Stimulated activated CD4-positive, alpha-beta T cell treated with anti-CD3 and anti-CD28 coated beads, TNF-alpha, amount 100 ng/mL, for 1 hour (primary cell): ENCODE results near the gene TRANK1.

ENCODE experiments used
- DNase-seq, 3 donors: peaks; one replicate each; pipeline ENCODE4 v3.0.0-alpha.2; 2020; ENCODE audit warnings: low read depth in 3 of 3, low spot score in 1 of 3

TRANK1 gene

GRCh38 chr3:36804295-36805055, 140.4 kb downstream of the TRANK1 start:
- no peak for DNase-seq

DNA sequence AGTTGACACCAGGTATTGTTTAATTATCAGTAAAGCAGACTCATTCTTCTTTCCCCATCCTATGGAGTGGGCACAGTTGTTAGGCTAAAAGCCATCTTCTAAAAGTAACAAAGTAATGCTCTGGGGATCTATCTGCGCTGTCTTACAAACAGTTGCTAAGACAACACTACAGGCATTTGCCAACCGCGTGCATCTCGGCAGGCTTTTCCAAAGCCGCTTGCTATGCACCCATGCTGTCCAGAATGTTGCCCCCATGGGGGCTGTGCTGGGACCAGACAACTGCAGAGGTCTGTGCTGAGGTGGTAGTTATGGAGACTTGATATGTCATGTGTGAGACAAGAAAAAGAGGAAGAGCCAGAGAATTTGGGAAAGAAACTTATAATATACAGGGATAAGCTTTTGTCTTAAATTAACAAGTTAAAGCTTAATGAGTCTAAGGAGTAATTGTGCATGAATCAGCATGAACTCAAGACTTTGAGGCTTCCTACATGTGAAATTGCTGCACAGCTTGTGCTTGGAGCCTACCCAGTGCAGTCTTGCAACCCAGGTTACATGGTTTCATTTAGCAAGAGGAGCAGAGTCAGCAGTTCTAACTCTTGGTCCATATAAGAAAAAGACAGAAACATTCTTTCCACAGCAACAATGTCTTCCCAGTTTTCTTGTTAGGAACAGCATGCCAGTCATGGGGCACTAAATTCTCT, 141.6 kb downstream of the TRANK1 start:
- DNase-seq, result no peak

GRCh38 chr3:36800533-36801116, 144.2 kb downstream of the TRANK1 start:
- DNase-seq, result no peak

DNA sequence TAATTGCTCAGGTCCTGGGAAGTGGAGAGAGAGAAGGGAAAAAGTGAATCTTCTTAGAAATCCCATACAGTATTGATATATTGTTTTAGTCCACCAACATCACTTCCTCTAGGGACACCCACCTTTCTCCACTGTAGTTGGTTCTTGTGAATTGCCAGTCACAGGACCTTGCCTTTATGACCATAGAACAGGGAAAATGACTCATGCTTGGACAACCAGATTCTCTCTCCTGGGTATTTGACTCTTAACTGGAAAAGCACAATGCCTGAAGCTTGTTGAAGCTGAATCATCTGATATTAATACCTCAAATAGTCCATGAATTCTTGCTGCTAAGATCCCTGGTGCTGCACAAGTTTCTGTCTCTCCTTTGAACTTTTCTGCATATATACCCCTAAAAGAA, 148.0 kb downstream of the TRANK1 start:
- DNase-seq, result no peak

GRCh38 chr3:36796161-36796560, 148.7 kb downstream of the TRANK1 start:
- no peak for DNase-seq

DNA sequence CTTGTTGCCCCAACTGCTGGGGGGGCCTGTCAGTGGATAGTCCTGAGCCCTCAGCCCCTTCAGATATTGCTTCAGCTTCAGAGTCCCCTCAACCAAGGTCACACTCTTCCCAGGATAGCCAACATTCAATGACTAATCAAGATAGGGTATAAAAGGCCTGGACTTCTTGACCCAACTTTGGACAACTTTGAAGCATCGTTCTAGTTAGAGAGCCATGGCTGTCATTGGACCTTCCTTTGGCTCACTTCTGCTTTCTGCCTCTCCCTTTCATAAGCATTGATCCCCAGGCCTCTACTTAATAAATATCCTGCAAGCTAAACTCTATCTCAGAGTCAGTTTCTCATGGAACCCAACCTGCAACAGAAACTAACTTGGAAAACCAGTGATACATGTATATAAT, 149.2 kb downstream of the TRANK1 start:
- no peak for DNase-seq

DNA sequence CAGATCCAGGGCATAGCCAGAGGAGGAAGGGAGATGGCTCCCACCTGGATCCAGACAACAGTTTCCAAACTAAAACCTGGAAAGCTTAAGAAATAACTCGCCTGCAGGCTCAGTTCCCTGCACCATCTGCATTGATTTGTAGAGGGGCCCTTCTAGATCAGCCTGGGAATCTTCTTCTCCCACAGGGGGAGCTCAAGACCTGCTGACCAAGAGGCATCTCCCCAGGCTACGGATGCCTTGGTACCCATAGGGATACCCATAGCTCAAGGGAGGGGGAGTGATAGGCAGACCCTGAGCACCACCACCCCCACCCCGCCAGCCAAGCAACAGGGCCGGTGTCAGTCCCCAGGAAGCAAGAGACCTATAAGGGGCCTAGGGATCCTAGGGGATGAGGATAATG, 152.5 kb downstream of the TRANK1 start:
- no peak for DNase-seq

DNA sequence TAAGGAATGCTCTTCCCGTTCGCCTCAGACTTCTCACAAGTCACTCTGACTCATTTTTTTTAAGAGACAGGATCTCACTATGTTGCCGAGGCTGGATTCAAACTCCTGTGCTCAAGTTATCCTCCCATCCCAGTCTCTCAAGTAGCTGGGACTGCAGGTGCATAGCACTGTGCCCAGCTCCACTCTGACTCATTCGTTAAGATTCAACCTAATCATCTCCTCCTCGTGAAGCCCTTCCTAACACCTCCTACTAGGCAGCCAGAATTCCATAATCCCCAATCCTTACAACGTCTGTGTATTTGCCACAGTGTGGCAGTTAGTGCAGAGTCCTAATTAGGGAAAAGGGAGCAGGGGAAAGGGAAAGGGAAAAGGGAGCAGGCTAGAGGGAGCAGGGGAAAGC, 154.1 kb downstream of the TRANK1 start:
- DNase-seq, result no peak

DNA sequence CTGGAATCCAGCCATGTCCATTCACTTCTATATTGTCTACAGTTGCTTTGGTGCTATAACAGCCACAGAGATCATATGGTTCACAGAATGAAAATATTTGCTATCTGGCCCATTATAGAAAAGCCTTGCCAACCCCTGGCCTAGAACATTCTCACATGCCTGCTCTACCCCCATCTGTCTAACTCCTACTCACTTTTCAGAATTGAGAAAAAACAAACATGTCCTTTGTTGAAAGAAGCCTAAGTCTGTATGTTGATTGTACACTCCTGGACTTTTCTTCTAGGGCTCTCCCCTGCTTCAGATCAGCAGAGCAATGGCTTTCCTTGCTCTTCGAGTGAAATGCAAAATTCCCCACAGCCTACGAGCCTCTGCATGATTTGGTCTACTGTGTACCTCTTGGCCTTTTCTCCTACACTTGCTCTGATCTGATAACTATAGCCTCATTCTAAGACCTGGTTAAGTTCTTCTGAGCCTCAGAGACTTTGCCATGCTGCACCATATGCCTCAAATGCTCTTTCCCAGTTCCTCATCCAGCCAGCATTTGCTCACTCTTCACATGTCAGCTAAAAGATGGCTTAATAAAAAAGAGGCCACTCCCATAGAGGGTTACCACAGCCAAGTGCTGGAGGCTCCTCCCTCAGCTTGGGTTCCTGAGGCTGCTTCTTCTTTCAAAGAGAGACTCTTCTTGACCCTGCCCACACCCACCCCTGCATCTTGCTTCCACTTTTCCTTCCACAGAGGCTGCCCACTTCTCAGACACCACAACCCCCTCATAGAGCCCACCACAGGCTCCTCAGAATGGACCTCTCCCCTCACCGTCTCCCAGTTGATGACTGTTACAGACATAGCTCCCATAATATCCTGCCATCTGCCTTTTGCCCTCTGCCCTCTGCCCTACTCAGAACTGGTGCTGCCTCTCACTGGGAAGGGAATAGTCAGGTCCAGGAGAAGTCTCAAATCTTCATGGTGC, 157.6 kb downstream of the TRANK1 start:
- no peak for DNase-seq

DNA sequence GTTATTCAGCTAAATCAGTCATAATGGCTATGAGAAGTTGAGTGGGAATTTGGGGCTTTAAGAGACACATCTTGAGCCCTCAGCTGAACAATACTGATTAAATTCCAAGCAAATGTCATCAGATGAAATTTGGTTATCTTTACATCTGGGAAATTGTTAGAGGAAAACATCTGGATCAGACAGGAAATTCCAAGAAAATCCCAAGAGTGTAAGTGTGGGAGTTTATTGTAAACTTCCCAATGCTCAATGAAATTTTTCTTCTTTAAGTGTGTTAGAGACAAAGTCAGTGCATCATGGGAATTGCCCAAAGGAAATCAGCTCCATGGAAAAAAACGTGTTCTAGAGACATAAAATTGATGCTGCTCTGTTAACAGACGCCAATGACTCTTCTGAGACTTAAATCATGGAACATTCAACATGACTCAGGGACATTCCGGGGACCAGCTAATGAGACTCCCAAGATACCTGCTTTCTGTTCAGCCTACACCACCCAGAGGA, 160.7 kb downstream of the TRANK1 start:
- DNase-seq, result no peak

DNA sequence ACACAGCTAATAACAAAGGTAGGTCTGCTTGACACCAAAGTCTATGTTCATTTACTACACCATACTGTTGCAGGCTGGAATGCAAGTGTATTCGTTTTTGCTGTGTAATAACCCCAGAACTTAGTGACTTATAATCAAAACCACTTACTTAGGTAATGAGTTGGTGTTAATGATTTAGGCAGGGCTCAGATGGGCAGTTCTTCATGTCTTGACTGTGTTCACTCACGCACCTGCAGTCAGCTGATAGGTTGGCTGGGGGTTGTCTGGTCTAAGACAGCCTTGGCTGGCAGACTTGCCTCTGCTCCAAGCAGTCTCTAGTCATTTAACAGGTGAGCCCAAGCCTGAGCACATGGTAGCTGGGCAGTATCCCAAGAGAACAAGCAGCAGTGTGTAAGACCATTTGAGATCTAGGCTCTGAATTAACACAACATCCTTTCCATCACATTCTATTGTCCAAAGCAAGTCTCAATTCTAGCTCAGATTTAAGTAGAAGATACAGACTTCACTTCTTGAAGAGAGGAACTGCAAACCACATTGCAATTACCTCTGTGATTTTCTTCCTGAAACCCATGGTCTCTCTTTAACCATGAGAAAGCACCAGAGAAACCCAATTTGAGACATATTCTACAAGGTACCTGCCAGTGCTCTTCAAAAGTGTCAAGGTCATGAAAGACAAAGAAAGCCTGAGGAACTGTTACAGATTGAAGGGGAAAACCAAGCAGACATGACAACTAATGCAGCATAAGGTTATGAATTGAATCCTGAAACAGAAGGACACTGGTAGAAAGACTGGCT, 167.2 kb downstream of the TRANK1 start:
- no peak for DNase-seq
